Transverse colon (tissue), 4 donors: ENCODE measurements around the gene C2orf78. TPM values are rescaled to one million over a fixed set of nuclear protein-coding genes. Genes with fewer than 3 reads are reported as not detected.
"Not testable (repeated sequence)": the region's sequence is repeated elsewhere in the genome, so short reads cannot be mapped to it uniquely, and the experiment has no call there.

ENCODE experiments used
- DNase-seq: peaks from one replicate; pipeline ENCODE4 v3.0.0-alpha.2; 2019
- H3K27ac ChIP-seq, 4 donors: fragments of 200-600 bp; sonication (generic); 2 replicates each; pipeline ENCODE4 v1.5.1; 2016 to 2018; ENCODE audit warnings: inconsistent platforms in 4 of 4
- H3K27me3 ChIP-seq: fragments of 200-600 bp; sonication (generic); 2 replicates; pipeline ENCODE4 v1.5.1; 2017; ENCODE audit warnings: inconsistent platforms
- H3K36me3 ChIP-seq, 4 donors: fragments of 200-600 bp; sonication (generic); 2 replicates each; pipeline ENCODE4 v1.5.1; 2017 to 2019; ENCODE audit warnings: inconsistent platforms in 4 of 4
- H3K4me1 ChIP-seq, 4 donors: fragments of 200-600 bp; sonication (generic); 2 replicates each; pipeline ENCODE4 v1.5.1; 2017 to 2020; ENCODE audit warnings: inconsistent platforms in 4 of 4
- H3K4me3 ChIP-seq, 4 donors: fragments of 200-600 bp; sonication (generic); 1 replicate in 1 of 4; 2 replicates in 3 of 4; pipeline versions ENCODE4 v1.5.1 to v1.6.1; 2017 to 2019; ENCODE audit warnings: inconsistent platforms in 4 of 4
- H3K9me3 ChIP-seq, 2 donors: fragments of 200-600 bp; sonication (generic); 2 replicates each; pipeline ENCODE4 v1.5.1; 2017 to 2019; ENCODE audit warnings: inconsistent platforms in 2 of 2
- CTCF ChIP-seq, 5 experiments: fragments of 200-600 bp in 3 of 5; fragments of 450-650 bp in 2 of 5; sonication (generic) in 3 of 5; IDR thresholded peaks; 1 replicate in 2 of 5; 2 replicates in 3 of 5; pipeline ENCODE4 v1.5.1; 2016 to 2017; ENCODE audit warnings: antibody characterized with exemption in 5 of 5, inconsistent platforms in 3 of 5, mild to moderate bottlenecking in 2 of 5, moderate library complexity in 1 of 5
- EP300 ChIP-seq: sonication (generic); formaldehyde crosslinking; IDR thresholded peaks from one replicate; pipeline ENCODE4 v1.6.1; 2017; ENCODE audit warnings: antibody characterized with exemption, low read depth
- POLR2A ChIP-seq: fragments of 450-650 bp; IDR thresholded peaks from one replicate; pipeline ENCODE4 v1.6.1; 2016; ENCODE audit warnings: antibody characterized with exemption, mild to moderate bottlenecking, moderate library complexity
- POLR2AphosphoS5 ChIP-seq, 3 donors: sonication (generic); formaldehyde crosslinking; IDR thresholded peaks; one replicate each; pipeline ENCODE4 v1.6.1; 2016; ENCODE audit warnings: antibody characterized with exemption in 3 of 3
- WGBS, 2 donors: methylation state at CpG; one replicate each; pipeline ENCODE4 v1.1.5; 2018; ENCODE audit warnings: low coverage in 1 of 2; 5-methylcytosine and 5-hydroxymethylcytosine counted together
- in situ Hi-C, 4 donors: fragments of 200-750 bp; cut with MboI; loops; one replicate each; pipeline versions ENCODE4 v1.15.0 to v1.15.1; 2017; ENCODE audit warnings: low sequenced_read_pairs in 3 of 4, low pct_ligation_motif_present in 1 of 4, low pct_unique_long_range_greater_than_20kb in 1 of 4
- intact Hi-C: fragments of 100-400 bp; cut with DNase I; formaldehyde crosslinking; loops from one replicate; pipeline ENCODE4 v1.15.1; 2023; ENCODE audit warnings: low total_unique reads
- total RNA-seq, 4 donors: library from RNA; depleted of rRNA; stranded (reverse); fragments of >200 nt; gene quantifications; one replicate each; pipeline ENCODE4 v1.1.0, GENCODE V29; 2016

C2orf78 gene
- total RNA-seq, 4 donors from 2014 or later = not detected

GRCh38 chr2:73776869-73777519 lies 7.0 kb upstream of the C2orf78 start:
- in situ Hi-C loops (loop anchor here in 1 of 4 donors (25.0 kb wide), 1 partner anchor 90 kb away; no protein-coding TSS in a partner anchor), intact Hi-C loops (no loop called here)
- Histone ChIP-seq H3K9me3 (no peaks in the 10 kb centered on the region), H3K27ac (no peak overlapping the region), H3K4me1 (peaks cover 5 to 23% (median 14%) of the 10 kb centered on the region in 4 donors), H3K4me3 (no peak overlapping the region), H3K27me3 (no peaks in the 10 kb centered on the region), H3K36me3 (peaks cover 0 to 48% (median 18%) of the 10 kb centered on the region in 4 donors)
- DNase-seq = no peak
- 89 to 90% methylated on average over 5 to 8 of the region's 8 CpGs for WGBS, 2 donors
- TF ChIP-seq POLR2A = no peak

GRCh38 chr2:73778867-73779466 lies 5.0 kb upstream of the C2orf78 start:
- H3K27me3 ChIP-seq, intact Hi-C loops, DNase-seq, H3K9me3 ChIP-seq: not testable (repeated sequence)
- peaks cover 0 to 29% (median 9%) of the 10 kb centered on the region in 4 donors for H3K36me3 ChIP-seq
- WGBS, 2 donors = 60 to 71% methylated on average over 6 to 18 of the region's 18 CpGs
- H3K4me1 ChIP-seq = peaks cover 5 to 23% (median 14%) of the 10 kb centered on the region in 4 donors
- peak overlapping the region; percentile 70 to 92 (median 82) for H3K4me3 ChIP-seq
- in situ Hi-C loops = loop anchor here in 1 of 4 donors (25.0 kb wide), 1 partner anchor 92 kb away; no protein-coding TSS in a partner anchor
- H3K27ac ChIP-seq = peak overlapping the region; percentile 91 to 96 (median 92)

- Histone ChIP-seq H3K36me3 (peaks cover 0 to 24% (median 6%) of the 10 kb centered on the region in 4 donors), H3K4me1 (peaks cover 5 to 23% (median 14%) of the 10 kb centered on the region in 4 donors), H3K4me3 (peak within 1 kb of the TSS; percentile 70 to 92 (median 82)), H3K27me3 (no peaks in the 10 kb centered on the region), H3K9me3 (no peaks in the 10 kb centered on the region), H3K27ac (peak within 1 kb of the TSS; percentile 91 to 96 (median 92))
- TF ChIP-seq CTCF (IDR thresholded peaks at IDR 0.05) (peak; percentile 89 to 92 (median 91)), EP300 (no peak), POLR2A (peak; percentile 84), POLR2AphosphoS5 (IDR thresholded peaks at IDR 0.05) (peak; percentile 80 to 91 (median 90))
- WGBS, 2 donors = 0% methylated on average over 3 to 34 of the region's 40 CpGs
- DNase-seq = peak; percentile 97
- intact Hi-C loops (no loop called here), in situ Hi-C loops (loop anchor here in 1 of 4 donors (25.0 kb wide), 1 partner anchor 92 kb away; no protein-coding TSS in a partner anchor)
These were observed 4.3 kb upstream of the C2orf78 start, which contains the start of gene DUSP11 for GRCh38 chr2:73779467-73780236. TSS of gene DUSP11 (minus strand) at chr2:73780103. CDS start at chr2:73779974, 129 bp downstream.

- H3K36me3 ChIP-seq = peaks cover 0 to 18% (median 5%) of the 10 kb centered on the region in 4 donors
- in situ Hi-C loops = loop anchor here in 1 of 4 donors (25.0 kb wide), 1 partner anchor 93 kb away; no protein-coding TSS in a partner anchor
- peak overlapping the region; percentile 91 to 96 (median 92) for H3K27ac ChIP-seq
These were observed 3.8 kb upstream of the C2orf78 start for GRCh38 chr2:73780237-73780582.

GRCh38 chr2:73783402-73783801 lies 581 bp upstream of the C2orf78 start:
- H3K4me3 ChIP-seq, intact Hi-C loops, H3K27ac ChIP-seq, H3K36me3 ChIP-seq, DNase-seq, H3K27me3 ChIP-seq, H3K9me3 ChIP-seq: not testable (repeated sequence)
- in situ Hi-C loops = loop anchor here in 1 of 4 donors (25.0 kb wide), 1 partner anchor 96 kb away; no protein-coding TSS in a partner anchor
- H3K4me1 ChIP-seq = peaks cover 5 to 14% (median 10%) of the 10 kb centered on the region in 4 donors
- WGBS, 2 donors = 85% methylated on average over 15 of the region's 15 CpGs; no CpG with 5 or more reads in 1 of the 2 donors

More at GRCh38 chr2:73780237-73780582, 3.8 kb upstream of the C2orf78 start:
- DNase-seq = no peak
- Histone ChIP-seq H3K4me1 (peaks cover 5 to 23% (median 14%) of the 10 kb centered on the region in 4 donors), H3K27me3 (no peaks in the 10 kb centered on the region), H3K9me3 (no peaks in the 10 kb centered on the region), H3K4me3 (peak overlapping the region in 3 of 4 donors; percentile 70 to 86 (median 78))
- TF ChIP-seq EP300 = no peak
- no peak for TF ChIP-seq POLR2AphosphoS5 (IDR thresholded peaks at IDR 0.05)
- TF ChIP-seq CTCF (IDR thresholded peaks at IDR 0.05) = peak in 2 of 5 experiments; percentile 2 to 14
- intact Hi-C loops = no loop called here
- 2 to 4% methylated on average over 5 to 7 of the region's 7 CpGs for WGBS, 2 donors
